ENCODE measurements around the gene SEC61B.

SEC61B gene

GRCh38 chr9:99251157-99251556 is 29.1 kb downstream of the SEC61B start:
- no peaks in the 10 kb centered on the region for H3K9me3 ChIP-seq (ENCODE audit: insufficient read depth, low read length)
- TF ChIP-seq YY1 (IDR thresholded peaks at IDR 0.05; ENCODE audit: insufficient read depth, insufficient read length) (no peak), SUZ12 (IDR thresholded peaks at IDR 0.05; ENCODE audit: extremely low read depth, insufficient read depth, insufficient read length) (no peak), ZNF274 (IDR thresholded peaks at IDR 0.05; ENCODE audit: low read depth, low read length) (no peak)
- H3K36me3 ChIP-seq (ENCODE audit: insufficient read depth, insufficient read length, low read length), result no peaks in the 10 kb centered on the region
- no peak overlapping the region for H3K4me3 ChIP-seq (ENCODE audit: insufficient read length, low read depth)
- H3K9ac ChIP-seq (ENCODE audit: insufficient read length, low read depth), result no peak overlapping the region
- H3K27me3 ChIP-seq (ENCODE audit: insufficient read depth, insufficient read length), result no peaks in the 10 kb centered on the region
- no peaks in the 10 kb centered on the region for H3K4me1 ChIP-seq (ENCODE audit: insufficient read depth, insufficient read length)
- DNase-seq (ENCODE audit: low read depth, low spot score), result no peak

GRCh38 chr9:99253134-99253533 is 31.1 kb downstream of the SEC61B start:
- TF ChIP-seq ZNF274 (IDR thresholded peaks at IDR 0.05; ENCODE audit: low read depth, low read length) (no peak), YY1 (IDR thresholded peaks at IDR 0.05; ENCODE audit: insufficient read depth, insufficient read length) (no peak), SUZ12 (IDR thresholded peaks at IDR 0.05; ENCODE audit: extremely low read depth, insufficient read depth, insufficient read length) (no peak)
- Histone ChIP-seq H3K4me1 (ENCODE audit: insufficient read depth, insufficient read length) (no peaks in the 10 kb centered on the region), H3K9me3 (ENCODE audit: insufficient read depth, low read length) (no peaks in the 10 kb centered on the region), H3K27me3 (ENCODE audit: insufficient read depth, insufficient read length) (no peaks in the 10 kb centered on the region), H3K36me3 (ENCODE audit: insufficient read depth, insufficient read length, low read length) (no peaks in the 10 kb centered on the region), H3K4me3 (ENCODE audit: insufficient read length, low read depth) (no peak overlapping the region), H3K9ac (ENCODE audit: insufficient read length, low read depth) (no peak overlapping the region)
- no peak for DNase-seq (ENCODE audit: low read depth, low spot score)

- Histone ChIP-seq H3K9ac (ENCODE audit: insufficient read length, low read depth) (no peak overlapping the region), H3K27me3 (ENCODE audit: insufficient read depth, insufficient read length) (no peaks in the 10 kb centered on the region), H3K36me3 (ENCODE audit: insufficient read depth, insufficient read length, low read length) (no peaks in the 10 kb centered on the region), H3K9me3 (ENCODE audit: insufficient read depth, low read length) (no peaks in the 10 kb centered on the region), H3K4me1 (ENCODE audit: insufficient read depth, insufficient read length) (no peaks in the 10 kb centered on the region), H3K4me3 (ENCODE audit: insufficient read length, low read depth) (no peak overlapping the region)
- TF ChIP-seq YY1 (IDR thresholded peaks at IDR 0.05; ENCODE audit: insufficient read depth, insufficient read length), result no peak
- no peak for TF ChIP-seq SUZ12 (IDR thresholded peaks at IDR 0.05; ENCODE audit: extremely low read depth, insufficient read depth, insufficient read length)
- no peak for TF ChIP-seq ZNF274 (IDR thresholded peaks at IDR 0.05; ENCODE audit: low read depth, low read length)
- no peak for DNase-seq (ENCODE audit: low read depth, low spot score)
Measured at GRCh38 chr9:99253772-99254431, 31.8 kb downstream of the SEC61B start.

GRCh38 chr9:99255651-99256050 is 33.6 kb downstream of the SEC61B start:
- no peak overlapping the region for H3K9ac ChIP-seq (ENCODE audit: insufficient read length, low read depth)
- H3K27me3 ChIP-seq (ENCODE audit: insufficient read depth, insufficient read length), result no peaks in the 10 kb centered on the region
- DNase-seq (ENCODE audit: low read depth, low spot score), result no peak
- H3K36me3 ChIP-seq (ENCODE audit: insufficient read depth, insufficient read length, low read length), result no peaks in the 10 kb centered on the region
- no peak overlapping the region for H3K4me3 ChIP-seq (ENCODE audit: insufficient read length, low read depth)
- TF ChIP-seq YY1 (IDR thresholded peaks at IDR 0.05; ENCODE audit: insufficient read depth, insufficient read length) (no peak), SUZ12 (IDR thresholded peaks at IDR 0.05; ENCODE audit: extremely low read depth, insufficient read depth, insufficient read length) (no peak)
- no peaks in the 10 kb centered on the region for H3K9me3 ChIP-seq (ENCODE audit: insufficient read depth, low read length)
- H3K4me1 ChIP-seq (ENCODE audit: insufficient read depth, insufficient read length), result peaks cover 5% of the 10 kb centered on the region

GRCh38 chr9:99257723-99258389 is 35.8 kb downstream of the SEC61B start:
- H3K4me1 ChIP-seq (ENCODE audit: insufficient read depth, insufficient read length), result peaks cover 5% of the 10 kb centered on the region
- TF ChIP-seq SUZ12 (IDR thresholded peaks at IDR 0.05; ENCODE audit: extremely low read depth, insufficient read depth, insufficient read length), result no peak
- TF ChIP-seq ZNF274 (IDR thresholded peaks at IDR 0.05; ENCODE audit: low read depth, low read length), result no peak
- TF ChIP-seq YY1 (IDR thresholded peaks at IDR 0.05; ENCODE audit: insufficient read depth, insufficient read length), result no peak
- no peaks in the 10 kb centered on the region for H3K9me3 ChIP-seq (ENCODE audit: insufficient read depth, low read length)
- no peaks in the 10 kb centered on the region for H3K27me3 ChIP-seq (ENCODE audit: insufficient read depth, insufficient read length)
- no peaks in the 10 kb centered on the region for H3K36me3 ChIP-seq (ENCODE audit: insufficient read depth, insufficient read length, low read length)
- H3K4me3 ChIP-seq (ENCODE audit: insufficient read length, low read depth), result no peak overlapping the region
- H3K9ac ChIP-seq (ENCODE audit: insufficient read length, low read depth), result no peak overlapping the region
- DNase-seq (ENCODE audit: low read depth, low spot score), result no peak

GRCh38 chr9:99259231-99259918 is 37.3 kb downstream of the SEC61B start:
- peaks cover 5% of the 10 kb centered on the region for H3K4me1 ChIP-seq (ENCODE audit: insufficient read depth, insufficient read length)
- TF ChIP-seq SUZ12 (IDR thresholded peaks at IDR 0.05; ENCODE audit: extremely low read depth, insufficient read depth, insufficient read length) (no peak), YY1 (IDR thresholded peaks at IDR 0.05; ENCODE audit: insufficient read depth, insufficient read length) (no peak), ZNF274 (IDR thresholded peaks at IDR 0.05; ENCODE audit: low read depth, low read length) (no peak)
- DNase-seq (ENCODE audit: low read depth, low spot score), result no peak
- no peak overlapping the region for H3K4me3 ChIP-seq (ENCODE audit: insufficient read length, low read depth)
- no peaks in the 10 kb centered on the region for H3K36me3 ChIP-seq (ENCODE audit: insufficient read depth, insufficient read length, low read length)
- no peaks in the 10 kb centered on the region for H3K27me3 ChIP-seq (ENCODE audit: insufficient read depth, insufficient read length)
- H3K9me3 ChIP-seq (ENCODE audit: insufficient read depth, low read length), result no peaks in the 10 kb centered on the region
- peak overlapping the region; percentile 25 for H3K9ac ChIP-seq (ENCODE audit: insufficient read length, low read depth)

- Histone ChIP-seq H3K36me3 (ENCODE audit: insufficient read depth, insufficient read length, low read length) (no peaks in the 10 kb centered on the region), H3K4me1 (ENCODE audit: insufficient read depth, insufficient read length) (peaks cover 5% of the 10 kb centered on the region), H3K27me3 (ENCODE audit: insufficient read depth, insufficient read length) (no peaks in the 10 kb centered on the region), H3K4me3 (ENCODE audit: insufficient read length, low read depth) (no peak overlapping the region), H3K9ac (ENCODE audit: insufficient read length, low read depth) (no peak overlapping the region), H3K9me3 (ENCODE audit: insufficient read depth, low read length) (no peaks in the 10 kb centered on the region)
- no peak for DNase-seq (ENCODE audit: low read depth, low spot score)
- TF ChIP-seq SUZ12 (IDR thresholded peaks at IDR 0.05; ENCODE audit: extremely low read depth, insufficient read depth, insufficient read length), result no peak
- TF ChIP-seq YY1 (IDR thresholded peaks at IDR 0.05; ENCODE audit: insufficient read depth, insufficient read length), result no peak
- TF ChIP-seq ZNF274 (IDR thresholded peaks at IDR 0.05; ENCODE audit: low read depth, low read length), result no peak
Measured at GRCh38 chr9:99261923-99262322, 39.8 kb downstream of the SEC61B start.
